ENCODE data around the gene MGAT3. TPM values are rescaled to one million over a fixed set of nuclear protein-coding genes. Genes with fewer than 3 reads are reported as not detected.
A peak's percentile ranks its signal among the peaks of the same experiment; 100 is the strongest.

Gene MGAT3
- total and polyA plus RNA-seq, 9 of the 15 experiments (the other 6 are each of a cell fraction or from before 2014, with no cell fraction given) = 0.10 to 11.5 (median 4.6) TPM

DNA sequence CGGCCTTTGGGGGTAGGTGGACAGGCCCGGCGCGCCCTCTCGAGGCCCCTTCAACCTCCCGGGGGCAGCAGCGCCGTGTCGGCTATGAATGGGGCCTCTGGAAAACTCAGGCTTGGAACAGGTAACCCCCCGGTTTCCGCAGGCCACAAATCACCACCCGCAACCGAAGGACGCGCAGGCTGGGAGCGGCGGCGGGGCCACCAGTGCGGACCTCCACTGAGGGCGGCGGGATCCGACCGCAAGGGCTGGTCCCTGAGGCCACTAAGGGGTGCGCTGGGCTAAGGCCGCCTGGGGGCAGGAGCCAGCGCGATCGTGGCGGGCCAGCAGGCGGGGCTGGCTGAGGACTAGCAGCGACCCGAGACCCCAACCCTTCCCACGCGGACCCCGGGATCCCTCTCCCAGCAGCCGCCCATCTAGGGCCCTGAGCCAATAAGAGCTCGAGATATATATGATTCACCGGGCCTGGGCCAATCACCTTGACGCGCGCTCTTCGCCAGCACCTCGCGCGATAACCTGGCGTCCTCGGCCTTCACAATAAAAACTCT lies 62.9 kb downstream of the MGAT3 start (continued):
- TF ChIP-seq ZBTB7A (IDR thresholded peaks at IDR 0.05; ENCODE audit: borderline replicate concordance, control insufficient read depth, low read depth, low read length) (peak; percentile 99), MAZ (CRISPR knock-in tag; conservative IDR thresholded peaks at IDR 0.05 in 1 of 2, IDR thresholded peaks at IDR 0.05 in 1 of 2) (peak in 1 of 2 experiments; percentile 65; a peak in 2 of 4 replicates), RBM25 (IDR thresholded peaks at IDR 0.05; ENCODE audit: low read depth, low read length, severe bottlenecking) (peak; percentile 64), SMARCB1 (IDR thresholded peaks at IDR 0.05; ENCODE audit: insufficient read length, low read depth) (no peak), ZNF232 (CRISPR knock-in tag; IDR thresholded peaks at IDR 0.05) (no peak)
- TF ChIP-seq, protein P1, sequence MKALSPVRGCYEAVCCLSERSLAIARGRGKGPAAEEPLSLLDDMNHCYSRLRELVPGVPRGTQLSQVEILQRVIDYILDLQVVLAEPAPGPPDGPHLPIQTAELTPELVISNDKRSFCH (CRISPR knock-in tag; IDR thresholded peaks at IDR 0.05) = no peak
- TF ChIP-seq, protein P1 (tag; IDR thresholded peaks at IDR 0.05) = peak; percentile 53; the same call in 1 of the 2 replicates
- TF ChIP-seq, protein P2, sequence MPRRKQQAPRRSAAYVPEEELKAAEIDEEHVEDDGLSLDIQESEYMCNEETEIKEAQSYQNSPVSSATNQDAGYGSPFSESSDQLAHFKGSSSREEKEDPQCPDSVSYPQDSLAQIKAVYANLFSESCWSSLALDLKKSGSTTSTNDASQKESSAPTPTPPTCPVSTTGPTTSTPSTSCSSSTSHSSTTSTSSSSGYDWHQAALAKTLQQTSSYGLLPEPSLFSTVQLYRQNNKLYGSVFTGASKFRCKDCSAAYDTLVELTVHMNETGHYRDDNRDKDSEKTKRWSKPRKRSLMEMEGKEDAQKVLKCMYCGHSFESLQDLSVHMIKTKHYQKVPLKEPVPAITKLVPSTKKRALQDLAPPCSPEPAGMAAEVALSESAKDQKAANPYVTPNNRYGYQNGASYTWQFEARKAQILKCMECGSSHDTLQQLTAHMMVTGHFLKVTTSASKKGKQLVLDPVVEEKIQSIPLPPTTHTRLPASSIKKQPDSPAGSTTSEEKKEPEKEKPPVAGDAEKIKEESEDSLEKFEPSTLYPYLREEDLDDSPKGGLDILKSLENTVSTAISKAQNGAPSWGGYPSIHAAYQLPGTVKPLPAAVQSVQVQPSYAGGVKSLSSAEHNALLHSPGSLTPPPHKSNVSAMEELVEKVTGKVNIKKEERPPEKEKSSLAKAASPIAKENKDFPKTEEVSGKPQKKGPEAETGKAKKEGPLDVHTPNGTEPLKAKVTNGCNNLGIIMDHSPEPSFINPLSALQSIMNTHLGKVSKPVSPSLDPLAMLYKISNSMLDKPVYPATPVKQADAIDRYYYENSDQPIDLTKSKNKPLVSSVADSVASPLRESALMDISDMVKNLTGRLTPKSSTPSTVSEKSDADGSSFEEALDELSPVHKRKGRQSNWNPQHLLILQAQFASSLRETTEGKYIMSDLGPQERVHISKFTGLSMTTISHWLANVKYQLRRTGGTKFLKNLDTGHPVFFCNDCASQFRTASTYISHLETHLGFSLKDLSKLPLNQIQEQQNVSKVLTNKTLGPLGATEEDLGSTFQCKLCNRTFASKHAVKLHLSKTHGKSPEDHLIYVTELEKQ (CRISPR knock-in tag; IDR thresholded peaks at IDR 0.05) = no peak
